ENCODE measurements around the gene OR4D1.

OR4D1 gene

GRCh38 chr17:58156839-58157803, 8.9 kb downstream of the OR4D1 start:
- DNase-seq = no peak

GRCh38 chr17:58158181-58158580, 10.0 kb downstream of the OR4D1 start:
- no peak for DNase-seq

- DNase-seq = peak; percentile 73
Measured at GRCh38 chr17:58161566-58161965, 13.4 kb downstream of the OR4D1 start.

GRCh38 chr17:58165981-58166380, 17.8 kb downstream of the OR4D1 start:
- DNase-seq = no peak

- DNase-seq = no peak
Measured at GRCh38 chr17:58166682-58167081, 18.5 kb downstream of the OR4D1 start, which contains the start of gene OR4D2. OR4D2 (plus strand) TSS chr17:58166982; CDS start chr17:58169656, 2,674 bp downstream.

GRCh38 chr17:58170622-58171021, 22.4 kb downstream of the OR4D1 start:
- DNase-seq = no peak

- DNase-seq = peak; percentile 7
Measured at GRCh38 chr17:58172369-58173071, 24.3 kb downstream of the OR4D1 start.

GRCh38 chr17:58174871-58175270, 26.7 kb downstream of the OR4D1 start:
- no peak for DNase-seq

GRCh38 chr17:58176200-58176599, 28.0 kb downstream of the OR4D1 start:
- DNase-seq = no peak

GRCh38 chr17:58181796-58182195, 33.6 kb downstream of the OR4D1 start:
- no peak for DNase-seq

- no peak for DNase-seq
Measured at GRCh38 chr17:58183514-58183913, 35.3 kb downstream of the OR4D1 start.

GRCh38 chr17:58184308-58184985, 36.3 kb downstream of the OR4D1 start:
- DNase-seq = no peak

GRCh38 chr17:58184986-58185761, 37.0 kb downstream of the OR4D1 start:
- DNase-seq = no peak

GRCh38 chr17:58186591-58186990, 38.4 kb downstream of the OR4D1 start:
- no peak for DNase-seq

GRCh38 chr17:58187063-58187462, 38.9 kb downstream of the OR4D1 start:
- no peak for DNase-seq

GRCh38 chr17:58187675-58188074, 39.5 kb downstream of the OR4D1 start:
- DNase-seq = no peak

GRCh38 chr17:58189436-58190146, 41.4 kb downstream of the OR4D1 start:
- DNase-seq = peak; percentile 57

GRCh38 chr17:58191241-58191896, 43.2 kb downstream of the OR4D1 start:
- DNase-seq = no peak

- peak; percentile 27 for DNase-seq
Measured at GRCh38 chr17:58192612-58193011, 44.4 kb downstream of the OR4D1 start, which contains the start of gene EPX. EPX (plus strand) TSS chr17:58192726; CDS start chr17:58192847, 121 bp downstream.

GRCh38 chr17:58193641-58194255, 45.6 kb downstream of the OR4D1 start:
- no peak for DNase-seq
